PC-9 (cell line): ENCODE results near the gene MSH5.

Experiments used
- CTCF ChIP-seq: fragments of 200-600 bp; sonication (generic); conservative IDR thresholded peaks from 2 replicates; pipeline ENCODE4 v1.6.1; 2017; ENCODE audit warnings: mixed run types, antibody characterized with exemption, mild to moderate bottlenecking, moderate library complexity
- EZH2 ChIP-seq: fragments of 200-600 bp; sonication (generic); IDR thresholded peaks from 2 replicates; pipeline ENCODE4 v1.8.0; 2017; ENCODE audit warnings: antibody characterized with exemption, low read depth

GRCh38 chr6:31732029-31732428 is 7.8 kb upstream of the MSH5 start:
- TF ChIP-seq CTCF: no peak
- TF ChIP-seq EZH2: no peak
